GM21529 (cell line): Measurements from ENCODE around the gene MCRS1.
"Not testable (repeated sequence)": the region's sequence is repeated elsewhere in the genome, so short reads cannot be mapped to it uniquely, and the experiment has no call there.

Experiments used
- ATAC-seq: cut with Tn5 transposase; IDR thresholded peaks from one replicate; pipeline ENCODE4 v1.9.1; 2021; ENCODE audit not compliant: unreplicated experiment

MCRS1 gene

DNA sequence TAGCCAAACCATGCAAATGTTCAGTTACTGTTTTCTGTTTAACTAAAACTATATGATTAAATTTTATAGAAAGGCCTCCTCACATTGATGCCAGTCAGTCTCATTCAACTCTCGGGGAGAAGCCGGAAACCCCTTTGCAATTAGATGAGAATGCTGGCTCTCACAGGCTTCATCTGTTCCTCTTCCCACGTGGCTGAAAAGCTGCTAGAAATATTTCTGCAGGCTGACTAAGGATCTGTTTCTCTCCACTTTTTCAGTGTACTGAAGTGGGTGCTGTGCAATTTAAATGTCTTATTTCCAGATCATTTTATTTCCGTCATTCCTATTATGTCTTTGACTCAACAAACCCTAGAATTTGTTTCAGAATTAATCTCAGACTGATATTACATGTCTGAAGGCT lies 46.6 kb downstream of the MCRS1 start:
- ATAC-seq = no peak

DNA sequence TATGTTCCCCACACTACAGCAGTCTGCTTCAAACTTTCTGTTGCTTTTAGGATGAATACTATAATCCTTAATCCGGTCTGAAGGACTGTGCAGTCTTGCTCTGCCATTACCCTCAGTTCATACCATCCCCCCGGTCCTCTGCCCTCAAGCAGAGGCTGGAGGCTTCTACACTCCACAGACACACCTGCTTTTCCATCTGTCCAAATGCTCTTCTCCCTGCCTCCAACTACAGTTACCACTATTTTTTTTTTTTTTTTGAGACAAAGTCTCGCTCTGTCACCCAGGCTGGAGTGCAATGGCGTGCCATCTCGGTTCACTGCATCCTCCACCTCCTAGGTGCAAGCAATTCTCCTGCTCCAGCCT lies 48.4 kb downstream of the MCRS1 start:
- ATAC-seq = no peak

DNA sequence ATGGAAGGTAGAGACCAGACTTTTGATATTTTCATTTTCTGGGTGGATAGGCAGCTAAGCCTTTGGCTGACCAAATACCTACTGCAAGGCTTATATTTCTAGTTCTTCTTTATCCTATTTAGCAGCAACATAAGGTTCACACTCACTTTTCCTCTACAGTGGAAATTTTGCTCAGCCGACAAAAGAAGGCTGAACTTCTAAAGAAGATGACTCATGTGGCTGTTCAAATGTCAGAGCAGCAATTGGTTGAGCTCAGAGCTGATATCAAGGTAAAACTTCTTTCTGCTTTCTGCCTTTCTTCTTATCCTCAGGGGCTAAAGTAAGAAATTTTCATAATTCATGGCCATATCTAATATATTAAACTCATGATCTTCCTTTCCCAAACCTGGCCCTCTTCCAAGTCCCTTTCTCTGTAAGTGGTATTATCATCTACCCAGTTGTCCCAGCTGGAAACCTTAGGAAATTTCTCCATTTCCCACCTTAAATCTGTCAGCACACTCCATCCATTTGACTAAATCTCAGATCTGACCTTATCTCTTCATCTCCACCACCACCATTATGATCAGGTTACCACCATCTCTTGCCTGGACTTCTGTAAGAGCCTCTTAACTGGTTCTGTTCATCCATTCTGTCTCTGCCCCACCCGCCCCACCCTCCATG lies 48.9 kb downstream of the MCRS1 start:
- no peak for ATAC-seq

DNA sequence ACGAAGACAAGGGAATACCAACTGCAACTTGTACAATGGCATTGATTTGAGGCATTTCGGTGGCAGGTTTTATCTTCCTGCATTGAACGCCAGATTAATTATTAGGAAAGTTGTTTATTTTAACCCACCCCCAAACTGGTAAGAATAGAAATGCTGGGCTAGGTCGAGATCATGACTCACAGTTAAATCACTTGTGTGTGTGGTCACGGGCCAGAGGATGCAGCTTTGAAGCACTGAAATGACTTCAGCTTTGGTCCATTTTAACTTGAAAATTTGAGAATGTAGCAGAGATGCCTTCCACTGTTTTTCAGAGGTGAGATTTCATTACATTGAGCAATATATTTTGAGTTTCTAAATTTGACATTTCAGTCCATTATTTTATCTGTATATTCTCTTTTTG lies 52.7 kb downstream of the MCRS1 start:
- ATAC-seq = no peak

DNA sequence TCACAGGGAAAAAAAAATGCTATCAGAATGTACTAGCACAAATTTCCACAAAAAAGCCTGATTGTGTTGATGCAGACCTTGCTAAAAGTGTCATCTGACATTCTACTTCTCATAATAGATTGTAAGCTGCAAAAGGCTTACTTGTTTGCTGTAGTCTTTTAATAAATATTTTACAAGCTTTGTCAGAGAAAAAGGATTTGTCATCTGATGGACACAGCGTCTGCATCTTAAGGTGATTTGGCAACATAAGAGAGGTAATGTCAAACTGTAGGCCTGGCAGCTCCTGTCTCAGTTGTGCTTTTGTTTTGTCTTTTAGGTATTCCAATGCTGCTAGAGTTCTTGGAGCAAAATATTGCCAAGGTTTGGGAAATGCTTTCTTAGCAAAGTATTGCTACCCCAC lies 55.4 kb downstream of the MCRS1 start:
- no peak for ATAC-seq

DNA sequence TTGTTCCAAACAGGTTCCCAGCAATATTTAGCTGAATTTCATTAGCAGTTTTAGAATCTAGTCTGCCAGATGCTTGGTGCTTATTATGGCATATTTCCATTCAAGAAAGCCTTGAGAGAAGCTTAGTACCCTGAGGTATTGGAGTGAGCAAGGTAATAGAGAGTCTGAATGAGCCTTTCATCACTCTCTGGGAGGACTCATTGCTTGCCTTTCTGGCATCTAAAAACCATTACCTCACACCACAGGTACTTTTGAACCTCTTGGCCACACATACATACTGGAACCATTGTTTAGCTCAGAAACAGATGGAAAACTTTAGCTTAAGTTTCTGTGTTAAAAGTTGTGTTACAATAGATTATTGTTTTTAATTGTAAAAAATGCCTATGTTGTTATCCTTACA lies 56.5 kb downstream of the MCRS1 start:
- no peak for ATAC-seq

DNA sequence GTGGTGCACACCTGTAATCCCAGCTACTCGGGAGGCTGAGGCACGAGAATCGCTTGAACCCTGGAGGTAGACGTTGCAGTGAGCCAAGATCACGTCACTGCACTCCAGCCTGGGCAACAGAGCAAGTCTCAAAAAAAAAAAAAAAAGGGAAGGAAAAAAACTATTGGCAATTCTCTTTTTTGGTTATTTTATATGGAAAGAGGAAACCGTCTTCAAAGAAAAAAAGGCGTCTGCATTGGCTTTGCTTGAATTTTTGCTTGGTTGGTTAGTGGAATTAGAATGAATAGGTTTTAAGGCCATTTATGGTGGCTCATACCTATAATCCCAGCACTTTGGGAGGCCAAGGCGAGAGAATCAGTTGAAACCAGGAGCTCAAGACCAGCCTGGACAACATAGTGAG lies 58.3 kb downstream of the MCRS1 start:
- ATAC-seq = not testable (repeated sequence)
